ENCODE data around the gene MAP7.

- TF ChIP-seq CTCF (IDR thresholded peaks at IDR 0.05) = no peak
- TF ChIP-seq POLR2A (IDR thresholded peaks at IDR 0.05) = no peak
These were observed 83.4 kb downstream of the MAP7 start for GRCh38 chr6:136466777-136467176.

Measured in Peyer's patch (tissue), 4 donors.